AG10803 (cell line): ENCODE data around the gene DCXR.

Source experiments
- DNase-seq: peaks from one replicate; pipeline ENCODE4 v3.0.0; 2010; ENCODE audit warnings: low read depth
- H3K4me3 ChIP-seq: 2 replicates; pipeline ENCODE4 v1.5.1; 2011; ENCODE audit warnings: mild to moderate bottlenecking, low read length, control low read depth
- CTCF ChIP-seq: conservative IDR thresholded peaks from 2 replicates; pipeline ENCODE4 v1.5.1; 2011; ENCODE audit warnings: mild to moderate bottlenecking, low read length, control low read depth, inconsistent platforms

DCXR gene

GRCh38 chr17:82035488-82035887, 2.0 kb downstream of the DCXR start:
- no peak for DNase-seq
- H3K4me3 ChIP-seq = no peak overlapping the region
- no peak for TF ChIP-seq CTCF

DNA sequence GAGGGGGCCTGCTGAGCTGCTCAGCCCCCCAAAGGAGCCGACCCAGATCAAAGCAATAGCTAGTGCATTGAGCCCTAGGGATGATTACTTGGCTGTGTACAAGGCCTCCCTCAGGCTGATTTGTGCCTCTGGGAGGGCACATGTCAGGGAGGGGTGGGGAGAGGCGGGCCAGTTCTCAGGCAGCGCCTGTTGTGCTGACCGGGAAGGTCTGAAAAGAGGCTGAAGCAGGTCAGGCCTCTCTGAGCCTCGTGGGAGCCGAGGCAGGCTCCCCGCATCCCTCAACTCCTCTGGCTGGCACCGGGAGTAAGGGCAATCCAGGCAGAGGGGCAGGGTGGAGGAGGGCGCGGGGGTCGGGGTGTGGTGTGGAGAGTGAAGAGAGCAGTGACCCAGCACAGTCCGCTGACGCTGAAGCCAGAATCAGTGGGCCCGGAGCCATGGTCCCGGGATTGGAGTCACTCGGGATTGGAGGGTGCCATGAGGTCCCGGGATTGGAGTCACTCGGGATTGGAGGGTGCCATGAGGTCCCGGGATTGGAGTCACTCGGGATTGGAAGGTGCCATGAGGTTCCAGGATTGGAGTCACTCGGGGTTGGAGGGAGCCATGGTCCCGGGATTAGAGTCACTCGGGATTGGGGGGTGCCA, 3.0 kb downstream of the DCXR start:
- no peak overlapping the region for H3K4me3 ChIP-seq
- DNase-seq = no peak

DNA sequence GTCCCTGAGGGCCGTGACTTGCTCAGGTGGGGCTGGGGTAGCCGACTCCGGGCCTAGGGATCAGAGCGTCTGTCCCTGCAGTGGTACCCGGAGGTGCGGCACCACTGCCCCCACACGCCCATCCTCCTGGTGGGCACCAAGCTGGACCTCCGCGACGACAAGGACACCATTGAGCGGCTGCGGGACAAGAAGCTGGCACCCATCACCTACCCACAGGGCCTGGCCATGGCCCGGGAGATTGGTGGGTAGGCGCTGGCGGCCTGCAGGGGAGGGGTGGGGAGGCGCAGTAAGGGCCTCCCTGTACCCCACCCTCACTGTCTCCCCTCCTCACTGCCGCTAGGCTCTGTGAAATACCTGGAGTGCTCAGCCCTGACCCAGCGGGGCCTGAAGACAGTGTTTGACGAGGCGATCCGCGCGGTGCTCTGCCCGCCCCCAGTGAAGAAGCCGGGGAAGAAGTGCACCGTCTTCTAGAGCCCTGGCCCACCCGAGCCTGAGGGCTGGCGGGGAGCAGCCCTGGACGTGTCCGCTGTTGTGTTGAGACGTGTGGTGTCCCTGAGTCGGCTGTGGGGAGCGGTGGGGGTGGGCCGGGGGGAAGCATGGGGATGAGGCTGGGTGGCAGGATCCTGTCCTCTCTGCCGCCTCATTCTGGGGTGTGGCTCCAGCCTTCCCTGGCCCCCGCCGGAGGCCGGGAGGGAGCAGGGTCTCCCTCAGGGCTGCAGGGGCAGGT, 4.0 kb downstream of the DCXR start:
- TF ChIP-seq CTCF = no peak
- no peak overlapping the region for H3K4me3 ChIP-seq
- no peak for DNase-seq

More for the DNA sequence above, 3.0 kb downstream of the DCXR start:
- TF ChIP-seq CTCF = no peak

- peak overlapping the region; percentile 33 for H3K4me3 ChIP-seq
Measured at GRCh38 chr17:82031885-82032627, 5.4 kb downstream of the DCXR start.

DNA sequence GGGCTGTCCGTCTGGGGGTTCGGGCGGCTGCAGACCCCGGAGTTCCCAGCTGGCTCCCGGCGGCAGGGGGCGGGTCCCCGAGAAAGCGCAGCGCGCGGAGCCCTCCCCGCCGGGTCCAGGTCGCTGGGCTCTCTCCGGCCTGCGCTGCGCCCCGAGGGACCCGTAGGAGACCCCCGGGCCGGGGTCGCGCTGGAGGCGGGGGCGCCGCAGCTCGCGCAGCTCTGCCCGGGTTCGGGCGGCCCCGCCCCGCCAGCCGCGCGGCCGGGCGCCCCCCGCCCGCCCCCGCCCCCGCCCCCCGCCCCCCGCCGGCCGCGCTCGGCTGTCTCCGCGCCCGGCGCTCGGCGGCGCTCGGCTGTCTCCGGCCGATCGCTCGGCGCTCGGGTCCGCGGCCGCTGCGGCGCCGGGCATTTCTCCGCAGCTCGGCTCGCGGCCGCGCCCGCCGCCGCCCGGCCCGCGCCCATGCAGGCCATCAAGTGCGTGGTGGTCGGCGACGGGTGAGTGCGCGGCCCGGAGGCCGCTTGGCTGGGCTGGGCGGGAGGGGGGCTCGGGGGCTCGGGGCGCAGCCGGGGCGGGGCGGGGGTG, 6.1 kb downstream of the DCXR start, which contains the start of gene RAC3:
TSS of gene RAC3 (plus strand) at position 376 of the 582 bp plus-strand sequence. CDS start at position 460, 84 bp downstream.
- no peak for DNase-seq
- peak within 1 kb of the TSS; percentile 55 for H3K4me3 ChIP-seq
- TF ChIP-seq CTCF = no peak

More at GRCh38 chr17:82031885-82032627, 5.4 kb downstream of the DCXR start:
- DNase-seq = no peak
- TF ChIP-seq CTCF = no peak

- peak; percentile 65 for TF ChIP-seq CTCF
- DNase-seq = peak; percentile 77
- H3K4me3 ChIP-seq = peak overlapping the region; percentile 55
Measured at GRCh38 chr17:82030470-82031302, 6.8 kb downstream of the DCXR start.
